ENCODE results near the gene CAB39L. TPM values are rescaled to one million over a fixed set of nuclear protein-coding genes. Genes with fewer than 3 reads are reported as not detected.

Gene CAB39L
- total RNA-seq, 2 experiments from 2014 or later, result 9.6 to 28.6 TPM

DNA sequence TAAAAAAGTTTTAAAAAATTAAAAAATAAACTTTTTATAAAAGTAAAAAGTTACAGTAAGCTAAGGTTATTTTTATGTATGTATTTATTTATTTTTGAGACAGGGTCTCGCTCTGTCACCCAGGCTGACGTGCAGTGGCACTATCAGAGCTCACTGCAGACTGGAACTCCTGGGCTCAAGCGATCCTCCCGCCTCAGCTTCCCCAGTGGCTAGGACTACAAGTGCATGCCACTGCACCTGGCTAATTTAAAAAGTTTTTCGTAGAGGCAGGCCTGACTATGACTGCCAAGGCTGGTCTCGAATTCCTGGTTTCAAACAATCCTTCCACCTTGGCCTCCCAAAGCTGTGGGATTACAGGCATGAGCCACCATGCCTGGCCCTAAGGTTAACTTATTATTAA is 132.0 kb downstream of the CAB39L start:
- Histone ChIP-seq H3K9me2 (ENCODE audit: insufficient read depth, low read length) (no peaks in the 10 kb centered on the region), H3K27ac (ENCODE audit: low read depth, low read length, poor library complexity, severe bottlenecking) (no peak overlapping the region), H3K9me3 (ENCODE audit: low read length) (no peaks in the 10 kb centered on the region), H3K79me2 (ENCODE audit: insufficient read depth, low read depth, low read length) (no peaks in the 10 kb centered on the region), H3K4me3 (ENCODE audit: low read depth, low read length, poor library complexity, severe bottlenecking) (no peak overlapping the region), H4K20me1 (ENCODE audit: insufficient read depth, low read length) (no peaks in the 10 kb centered on the region), H3K4me2 (ENCODE audit: low read length) (no peak overlapping the region), H2AFZ (ENCODE audit: low read length) (no peak overlapping the region), H3K4me1 (ENCODE audit: insufficient read depth, low read length, poor library complexity, severe bottlenecking) (no peaks in the 10 kb centered on the region), H3K36me3 (ENCODE audit: insufficient read depth, low read length) (peaks cover 56% of the 10 kb centered on the region)
- no TSS peak for BruUV-seq (replicated peaks)
- ChIA-PET POLR2A (interaction anchor here (0.6 to 2.2 kb wide), 8 partner anchors 10 to 516 kb away, joined by 3 to 9 read pairs (median 3); no protein-coding TSS in a partner anchor), CTCF (ENCODE audit: unreplicated experiment) (no interaction called here)
- DNase-seq (ENCODE audit: low spot score), result no peak
- TF ChIP-seq, protein P1, sequence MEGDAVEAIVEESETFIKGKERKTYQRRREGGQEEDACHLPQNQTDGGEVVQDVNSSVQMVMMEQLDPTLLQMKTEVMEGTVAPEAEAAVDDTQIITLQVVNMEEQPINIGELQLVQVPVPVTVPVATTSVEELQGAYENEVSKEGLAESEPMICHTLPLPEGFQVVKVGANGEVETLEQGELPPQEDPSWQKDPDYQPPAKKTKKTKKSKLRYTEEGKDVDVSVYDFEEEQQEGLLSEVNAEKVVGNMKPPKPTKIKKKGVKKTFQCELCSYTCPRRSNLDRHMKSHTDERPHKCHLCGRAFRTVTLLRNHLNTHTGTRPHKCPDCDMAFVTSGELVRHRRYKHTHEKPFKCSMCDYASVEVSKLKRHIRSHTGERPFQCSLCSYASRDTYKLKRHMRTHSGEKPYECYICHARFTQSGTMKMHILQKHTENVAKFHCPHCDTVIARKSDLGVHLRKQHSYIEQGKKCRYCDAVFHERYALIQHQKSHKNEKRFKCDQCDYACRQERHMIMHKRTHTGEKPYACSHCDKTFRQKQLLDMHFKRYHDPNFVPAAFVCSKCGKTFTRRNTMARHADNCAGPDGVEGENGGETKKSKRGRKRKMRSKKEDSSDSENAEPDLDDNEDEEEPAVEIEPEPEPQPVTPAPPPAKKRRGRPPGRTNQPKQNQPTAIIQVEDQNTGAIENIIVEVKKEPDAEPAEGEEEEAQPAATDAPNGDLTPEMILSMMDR (conservative IDR thresholded peaks at IDR 0.05; ENCODE audit: low read length), result no peak
- no peak for TF ChIP-seq EZH2phosphoT487 (IDR thresholded peaks at IDR 0.05; ENCODE audit: borderline replicate concordance, low read depth, low read length)
- intact Hi-C loops (cut with micrococcal nuclease; ENCODE audit: unreplicated experiment), result no loop called here

DNA sequence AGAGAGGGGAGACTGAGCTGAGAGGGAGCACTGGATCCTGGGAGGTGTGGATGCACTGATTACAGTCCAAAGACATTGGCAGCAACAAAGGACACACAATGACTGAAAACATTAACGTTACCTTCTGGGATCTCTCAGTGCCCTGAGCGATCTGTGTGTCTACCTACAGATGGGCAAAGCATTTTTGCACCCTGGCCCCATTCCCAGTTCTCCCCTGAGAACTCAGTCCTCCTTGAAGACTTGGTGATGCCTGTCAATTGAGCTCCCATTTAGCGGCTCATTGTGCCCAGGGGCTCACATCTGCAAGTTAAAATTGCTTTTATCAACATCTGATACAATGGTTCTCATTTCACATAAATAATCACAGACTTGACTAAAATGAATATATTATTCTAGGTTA is 133.6 kb downstream of the CAB39L start:
- Histone ChIP-seq H3K79me2 (ENCODE audit: insufficient read depth, low read depth, low read length) (no peaks in the 10 kb centered on the region), H2AFZ (ENCODE audit: low read length) (no peak overlapping the region), H3K9me3 (ENCODE audit: low read length) (no peaks in the 10 kb centered on the region), H3K9me2 (ENCODE audit: insufficient read depth, low read length) (no peaks in the 10 kb centered on the region), H3K4me2 (ENCODE audit: low read length) (no peak overlapping the region), H3K4me3 (ENCODE audit: low read depth, low read length, poor library complexity, severe bottlenecking) (no peak overlapping the region), H4K20me1 (ENCODE audit: insufficient read depth, low read length) (no peaks in the 10 kb centered on the region), H3K36me3 (ENCODE audit: insufficient read depth, low read length) (peaks cover 51% of the 10 kb centered on the region), H3K4me1 (ENCODE audit: insufficient read depth, low read length, poor library complexity, severe bottlenecking) (peaks cover 15% of the 10 kb centered on the region), H3K27ac (ENCODE audit: low read depth, low read length, poor library complexity, severe bottlenecking) (no peak overlapping the region)
- TF ChIP-seq, protein P1 (conservative IDR thresholded peaks at IDR 0.05; ENCODE audit: low read length), result no peak
- no peak for TF ChIP-seq EZH2phosphoT487 (IDR thresholded peaks at IDR 0.05; ENCODE audit: borderline replicate concordance, low read depth, low read length)
- BruUV-seq (replicated peaks), result no TSS peak
- CTCF ChIA-PET (ENCODE audit: unreplicated experiment), result no interaction called here
- POLR2A ChIA-PET, result interaction anchor here (1.0 kb wide), 1 partner anchor 103 kb away, joined by 3 read pairs; no protein-coding TSS in a partner anchor
- intact Hi-C loops (cut with micrococcal nuclease; ENCODE audit: unreplicated experiment), result no loop called here
- DNase-seq (ENCODE audit: low spot score), result no peak

- ChIA-PET POLR2A (interaction anchor here (0.5 to 0.7 kb wide), 3 partner anchors 14 to 282 kb away, joined by 3 to 4 read pairs (median 3); no protein-coding TSS in a partner anchor), CTCF (ENCODE audit: unreplicated experiment) (no interaction called here)
- TF ChIP-seq, protein P1 (conservative IDR thresholded peaks at IDR 0.05; ENCODE audit: low read length), result no peak
- no peak for TF ChIP-seq EZH2phosphoT487 (IDR thresholded peaks at IDR 0.05; ENCODE audit: borderline replicate concordance, low read depth, low read length)
- Histone ChIP-seq H3K36me3 (ENCODE audit: insufficient read depth, low read length) (peaks cover 39% of the 10 kb centered on the region), H3K27ac (ENCODE audit: low read depth, low read length, poor library complexity, severe bottlenecking) (no peak overlapping the region), H3K4me1 (ENCODE audit: insufficient read depth, low read length, poor library complexity, severe bottlenecking) (peaks cover 20% of the 10 kb centered on the region), H3K9me2 (ENCODE audit: insufficient read depth, low read length) (no peaks in the 10 kb centered on the region), H3K9me3 (ENCODE audit: low read length) (no peaks in the 10 kb centered on the region), H2AFZ (ENCODE audit: low read length) (no peak overlapping the region), H3K4me2 (ENCODE audit: low read length) (no peak overlapping the region), H3K4me3 (ENCODE audit: low read depth, low read length, poor library complexity, severe bottlenecking) (no peak overlapping the region), H3K79me2 (ENCODE audit: insufficient read depth, low read depth, low read length) (no peaks in the 10 kb centered on the region), H4K20me1 (ENCODE audit: insufficient read depth, low read length) (no peaks in the 10 kb centered on the region)
- DNase-seq (ENCODE audit: low spot score), result no peak
- BruUV-seq (replicated peaks), result no TSS peak
- intact Hi-C loops (cut with micrococcal nuclease; ENCODE audit: unreplicated experiment), result no loop called here
Measured at GRCh38 chr13:49308921-49309408, 134.9 kb downstream of the CAB39L start.
